ENCODE measurements around the gene SLC5A10.

SLC5A10 gene

GRCh38 chr17:18981335-18981641 lies 29.3 kb downstream of the SLC5A10 start:
- no peak for TF ChIP-seq CTCF (IDR thresholded peaks at IDR 0.05; ENCODE audit: low read depth, low read length, missing control alignments)
- H3K4me3 ChIP-seq (ENCODE audit: low read depth, low read length), result no peak overlapping the region
- no peak for DNase-seq (ENCODE audit: low read depth)
- in situ Hi-C loops (cut with HindIII; ENCODE audit: low sequenced_read_pairs), result no loop called here

- peak; percentile 19 for DNase-seq (ENCODE audit: low read depth)
- no peak for TF ChIP-seq CTCF (IDR thresholded peaks at IDR 0.05; ENCODE audit: low read depth, low read length, missing control alignments)
- H3K4me3 ChIP-seq (ENCODE audit: low read depth, low read length), result no peak overlapping the region
- in situ Hi-C loops (cut with HindIII; ENCODE audit: low sequenced_read_pairs), result no loop called here
Measured at GRCh38 chr17:18981642-18982424, 29.9 kb downstream of the SLC5A10 start.

GRCh38 chr17:18984273-18985114 lies 32.5 kb downstream of the SLC5A10 start:
- no peak overlapping the region for H3K4me3 ChIP-seq (ENCODE audit: low read depth, low read length)
- no peak for DNase-seq (ENCODE audit: low read depth)
- TF ChIP-seq CTCF (IDR thresholded peaks at IDR 0.05; ENCODE audit: low read depth, low read length, missing control alignments), result no peak
- in situ Hi-C loops (cut with HindIII; ENCODE audit: low sequenced_read_pairs), result no loop called here

- in situ Hi-C loops (cut with HindIII; ENCODE audit: low sequenced_read_pairs), result no loop called here
- DNase-seq (ENCODE audit: low read depth), result no peak
- no peak for TF ChIP-seq CTCF (IDR thresholded peaks at IDR 0.05; ENCODE audit: low read depth, low read length, missing control alignments)
- no peak overlapping the region for H3K4me3 ChIP-seq (ENCODE audit: low read depth, low read length)
Measured at GRCh38 chr17:18985475-18985874, 33.5 kb downstream of the SLC5A10 start.

- in situ Hi-C loops (cut with HindIII; ENCODE audit: low sequenced_read_pairs), result no loop called here
- TF ChIP-seq CTCF (IDR thresholded peaks at IDR 0.05; ENCODE audit: low read depth, low read length, missing control alignments), result no peak
- DNase-seq (ENCODE audit: low read depth), result peak; percentile 8
- no peak overlapping the region for H3K4me3 ChIP-seq (ENCODE audit: low read depth, low read length)
Measured at GRCh38 chr17:18986541-18987229, 34.7 kb downstream of the SLC5A10 start.

- no peak for DNase-seq (ENCODE audit: low read depth)
- no peak for TF ChIP-seq CTCF (IDR thresholded peaks at IDR 0.05; ENCODE audit: low read depth, low read length, missing control alignments)
- in situ Hi-C loops (cut with HindIII; ENCODE audit: low sequenced_read_pairs), result no loop called here
- no peak overlapping the region for H3K4me3 ChIP-seq (ENCODE audit: low read depth, low read length)
Measured at GRCh38 chr17:18987230-18987610, 35.3 kb downstream of the SLC5A10 start.

Measured in astrocyte of the cerebellum (primary cell).